ENCODE data around the gene BOD1.

DNA sequence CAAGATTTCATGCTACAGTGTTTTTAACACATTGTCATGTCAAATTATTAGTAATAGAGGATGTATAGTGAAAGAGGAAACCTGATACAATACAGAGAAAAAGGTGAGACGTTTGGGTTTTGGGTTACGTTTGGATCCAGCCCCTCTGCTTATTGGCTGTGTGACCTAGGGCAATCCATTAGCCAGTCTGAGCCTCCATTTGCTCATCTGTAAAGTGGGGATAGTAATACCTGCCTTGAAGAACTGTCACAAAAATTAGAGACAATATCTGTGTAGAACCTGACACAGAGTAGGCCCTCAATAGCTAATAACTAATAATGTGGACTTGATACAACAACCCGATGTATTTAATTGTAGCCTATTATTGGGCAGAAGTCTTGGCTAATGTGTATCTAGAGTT, 4.3 kb upstream of the BOD1 start:
- TF ChIP-seq CTCF (conservative IDR thresholded peaks at IDR 0.05; ENCODE audit: low read depth, low read length), result no peak
- TF ChIP-seq EZH2 (IDR thresholded peaks at IDR 0.05; ENCODE audit: borderline replicate concordance, low read depth, low read length, poor library complexity, severe bottlenecking), result no peak

Data from A673 (cell line).